ENCODE data around the gene MACROH2A2.
"Not testable (repeated sequence)": the region's sequence is repeated elsewhere in the genome, so short reads cannot be mapped to it uniquely, and the experiment has no call there.

MACROH2A2 gene

DNA sequence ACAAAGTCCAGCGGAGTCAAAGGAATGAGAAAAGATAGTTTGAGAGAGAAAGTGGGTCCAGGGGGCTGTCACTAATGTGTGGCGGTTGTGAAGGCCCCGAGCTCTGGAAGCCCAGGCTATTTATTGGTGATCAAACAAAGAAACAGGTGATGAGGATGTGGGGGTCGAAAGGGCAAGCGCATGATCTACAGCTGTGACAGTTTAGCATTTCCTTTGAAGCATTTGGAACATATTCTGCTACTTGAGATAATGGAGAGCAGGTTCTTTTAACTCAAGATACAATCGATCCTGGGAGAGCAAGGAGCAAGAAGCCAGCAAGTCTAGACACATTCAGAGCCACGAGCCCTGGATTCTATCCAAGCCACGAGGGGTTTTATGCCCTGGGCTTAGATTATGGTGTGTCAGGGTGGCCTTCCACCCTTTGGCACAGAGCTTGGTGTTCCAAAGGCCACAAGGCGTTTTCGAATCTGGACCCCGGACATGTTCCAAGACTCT is 48.5 kb downstream of the MACROH2A2 start:
- not testable (repeated sequence) for DNase-seq (ENCODE audit: low read depth)

- no peak for DNase-seq (ENCODE audit: low read depth)
Observed at GRCh38 chr10:70101668-70102067, 49.0 kb downstream of the MACROH2A2 start.

DNA sequence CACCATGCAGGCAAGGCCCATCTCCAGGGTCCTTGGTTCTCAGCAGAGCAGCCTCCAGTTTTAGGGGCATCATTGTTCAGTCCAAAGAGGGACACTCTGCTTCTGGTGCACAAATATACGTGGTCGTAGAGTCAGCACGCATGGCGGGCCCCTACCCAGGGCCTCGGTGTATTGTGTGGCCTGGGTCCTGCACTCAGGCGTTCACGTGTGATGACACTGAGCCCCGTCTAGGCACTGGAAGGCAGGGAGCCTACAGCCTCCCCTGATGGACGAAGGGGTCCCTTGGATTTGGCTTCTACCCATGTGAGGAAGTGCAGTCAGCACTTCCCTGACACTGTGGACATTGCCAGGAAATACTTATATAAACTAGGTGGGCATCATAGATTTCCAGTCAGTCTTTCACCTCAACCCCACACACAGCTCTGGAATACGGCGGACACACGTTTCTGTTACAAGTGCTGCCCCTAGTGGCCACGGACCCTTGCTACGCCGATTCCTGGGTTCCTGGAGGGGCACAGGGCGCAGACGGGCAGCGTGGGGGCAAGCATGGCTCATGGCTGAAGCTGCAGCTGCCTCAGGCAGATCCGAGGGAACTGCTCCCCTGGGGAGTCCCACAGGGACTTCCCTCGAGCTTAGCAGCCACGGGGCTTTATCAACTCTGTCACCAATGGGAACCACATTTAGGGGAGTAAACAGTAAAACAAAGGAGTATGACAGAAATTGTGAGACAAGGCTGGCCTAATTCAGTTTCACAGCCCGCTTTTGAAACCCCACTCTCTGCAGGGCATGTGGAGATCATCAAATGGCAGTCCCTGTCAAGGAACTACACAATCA is 54.5 kb downstream of the MACROH2A2 start:
- no peak for DNase-seq (ENCODE audit: low read depth)

GRCh38 chr10:70109064-70109729 is 56.6 kb downstream of the MACROH2A2 start:
- DNase-seq (ENCODE audit: low read depth): no peak

- DNase-seq (ENCODE audit: low read depth): no peak
Observed at GRCh38 chr10:70111496-70111895, 58.9 kb downstream of the MACROH2A2 start.

DNA sequence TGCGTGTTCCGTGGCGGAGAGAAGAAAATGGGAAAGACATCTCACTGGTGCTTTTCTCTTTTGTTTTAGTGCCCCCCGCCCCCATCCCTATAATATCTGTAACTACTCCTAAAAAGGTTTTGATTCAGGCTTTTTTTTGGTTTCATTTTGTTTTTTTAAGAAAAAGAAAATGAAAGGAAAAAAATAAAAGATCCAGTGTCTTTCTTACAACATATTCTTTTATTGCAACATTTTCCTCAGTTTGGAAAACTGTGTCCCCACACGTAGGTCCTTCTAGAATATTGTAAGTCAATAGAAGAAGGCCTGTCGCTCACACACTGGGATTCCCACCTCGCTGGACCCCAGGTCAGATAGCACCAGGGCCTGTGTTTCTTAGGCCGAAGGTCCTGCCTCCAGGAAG is 59.4 kb downstream of the MACROH2A2 start:
- DNase-seq (ENCODE audit: low read depth): no peak

DNA sequence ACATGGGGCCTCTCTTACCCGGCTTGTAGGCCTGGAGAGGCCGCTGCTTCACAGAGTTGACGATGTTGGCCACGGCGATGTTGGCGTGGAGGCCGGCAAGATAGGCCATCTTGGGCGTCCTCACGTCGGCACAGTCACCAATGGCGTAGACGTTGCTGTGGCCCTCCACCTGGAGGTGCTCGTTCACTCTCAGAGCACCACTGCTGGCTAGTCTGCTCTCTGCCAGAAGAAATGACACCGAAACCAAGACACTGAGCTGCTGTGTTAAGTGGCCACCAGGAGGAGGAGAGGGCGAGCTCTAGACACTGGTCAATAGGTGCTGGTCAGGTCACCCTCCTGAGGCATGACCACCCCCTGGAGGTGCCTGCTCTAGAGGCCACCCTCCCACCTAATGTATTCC is 62.3 kb downstream of the MACROH2A2 start:
- no peak for DNase-seq (ENCODE audit: low read depth)

GRCh38 chr10:70115948-70116682 is 63.5 kb downstream of the MACROH2A2 start:
- no peak for DNase-seq (ENCODE audit: low read depth)

GRCh38 chr10:70117646-70118045 is 65.0 kb downstream of the MACROH2A2 start:
- no peak for DNase-seq (ENCODE audit: low read depth)

DNA sequence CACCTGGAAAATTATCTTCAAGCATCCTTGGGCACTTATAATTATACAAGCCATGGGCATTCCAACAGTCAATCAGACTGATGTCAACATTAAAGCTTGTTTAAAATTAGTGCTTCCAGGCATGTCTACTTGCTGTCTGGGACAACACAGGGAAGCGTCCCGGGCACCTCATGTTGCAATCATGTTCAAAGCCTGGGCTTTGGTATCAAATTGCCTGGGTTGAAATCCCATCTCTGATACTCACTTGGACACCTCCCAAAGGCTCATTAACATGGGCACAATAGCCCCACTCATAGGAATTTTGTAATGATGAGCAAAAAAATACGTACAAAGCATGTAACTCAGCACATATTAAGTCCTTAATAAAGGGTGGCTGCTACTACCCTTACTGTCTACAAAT is 65.5 kb downstream of the MACROH2A2 start:
- no peak for DNase-seq (ENCODE audit: low read depth)

GRCh38 chr10:70119197-70119596 is 66.6 kb downstream of the MACROH2A2 start:
- no peak for DNase-seq (ENCODE audit: low read depth)

DNA sequence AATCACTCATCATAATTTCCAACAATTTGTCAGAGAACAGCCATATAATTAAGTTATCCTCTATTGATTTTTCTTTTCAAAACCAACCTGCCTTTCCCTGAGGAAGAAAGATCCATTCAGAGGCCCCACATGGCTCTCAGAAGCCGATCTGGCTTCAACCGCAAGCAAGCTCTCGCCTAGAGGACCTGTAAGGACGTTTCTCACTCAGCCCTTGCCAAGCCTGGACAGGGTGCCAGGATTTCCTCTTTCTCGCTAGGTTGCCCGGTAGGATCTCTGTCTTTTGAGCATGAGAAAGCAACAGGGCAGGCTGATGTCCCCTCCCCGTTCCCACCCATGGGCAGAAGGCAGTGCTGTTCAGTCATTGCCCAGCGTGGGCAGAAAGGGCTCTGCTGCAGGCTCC is 67.0 kb downstream of the MACROH2A2 start:
- no peak for DNase-seq (ENCODE audit: low read depth)

GRCh38 chr10:70120417-70120816 is 67.8 kb downstream of the MACROH2A2 start:
- DNase-seq (ENCODE audit: low read depth): no peak

GRCh38 chr10:70121281-70121949 is 68.8 kb downstream of the MACROH2A2 start:
- no peak for DNase-seq (ENCODE audit: low read depth)

DNA sequence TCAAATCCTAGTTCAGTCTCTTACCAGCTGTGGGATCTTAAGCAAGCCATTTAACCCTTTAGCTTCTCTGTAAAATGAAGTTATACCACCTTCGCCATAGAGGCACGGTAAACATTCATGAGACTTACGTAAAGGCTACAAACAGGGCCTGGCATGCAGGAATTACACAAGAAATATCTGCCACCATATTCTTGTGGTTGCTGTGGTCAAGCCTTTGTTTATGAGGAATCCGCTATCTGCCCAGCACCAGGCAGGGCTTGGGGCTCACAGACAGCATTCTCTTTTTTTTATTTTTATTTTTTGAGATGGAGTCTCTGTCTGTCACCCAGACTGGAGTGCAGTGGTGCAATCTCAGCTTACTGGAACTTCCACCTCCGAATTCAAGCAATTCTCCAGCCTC is 70.1 kb downstream of the MACROH2A2 start:
- no peak for DNase-seq (ENCODE audit: low read depth)

GRCh38 chr10:70123166-70123565 is 70.5 kb downstream of the MACROH2A2 start:
- DNase-seq (ENCODE audit: low read depth): not testable (repeated sequence)

DNA sequence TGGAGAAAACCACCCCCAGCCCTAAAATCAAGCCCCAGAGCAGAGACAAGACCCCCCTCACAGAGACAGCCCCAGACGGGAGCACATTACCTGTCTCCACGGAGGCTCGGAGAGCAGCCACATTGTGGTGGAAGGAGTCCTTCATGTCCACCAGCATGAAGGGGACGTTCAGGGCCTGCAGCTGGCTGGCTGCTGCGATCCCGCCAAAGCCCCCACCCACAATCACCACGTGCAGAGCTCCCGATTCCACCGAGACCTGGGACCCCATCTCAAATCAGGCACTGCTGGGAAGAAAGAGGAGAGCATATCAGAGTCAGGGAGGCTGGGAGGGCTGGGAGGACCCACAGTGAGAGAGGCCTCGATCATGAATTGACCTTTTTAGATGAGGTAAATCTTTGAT is 71.2 kb downstream of the MACROH2A2 start:
- no peak for DNase-seq (ENCODE audit: low read depth)

- DNase-seq (ENCODE audit: low read depth): no peak
Observed at GRCh38 chr10:70124415-70124814, 71.8 kb downstream of the MACROH2A2 start.

- no peak for DNase-seq (ENCODE audit: low read depth)
Observed at GRCh38 chr10:70124918-70125317, 72.3 kb downstream of the MACROH2A2 start.

DNA sequence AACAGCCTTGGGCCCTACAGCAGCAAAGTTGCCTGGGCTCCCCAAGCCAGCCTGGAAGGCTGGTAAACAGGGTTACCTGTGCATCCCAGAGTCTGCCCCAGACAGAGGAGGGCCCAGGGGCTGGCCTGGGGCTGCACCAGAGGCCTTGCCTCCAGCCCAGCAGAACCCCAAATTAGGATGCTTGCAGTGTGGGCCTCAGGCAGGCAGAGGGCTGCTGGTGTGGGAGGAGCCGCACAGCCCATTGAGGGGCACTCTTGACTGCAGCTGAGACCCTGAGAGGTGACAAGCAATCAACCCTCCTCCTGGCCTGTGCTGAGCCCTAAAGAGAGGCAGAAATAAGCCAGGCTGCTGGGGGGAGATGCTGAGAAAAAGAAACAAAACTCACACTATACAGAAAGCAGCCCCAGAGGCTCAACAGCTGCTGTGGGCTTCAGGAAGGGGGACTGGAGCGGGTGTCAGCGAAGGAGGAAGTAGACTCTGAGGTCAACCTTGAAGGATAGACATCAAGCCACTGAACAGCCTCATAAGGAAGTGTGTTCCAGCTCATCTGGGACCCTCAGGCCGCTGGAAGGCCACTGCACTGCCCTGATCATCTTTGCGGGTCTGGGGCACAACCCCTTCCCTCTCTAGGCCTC is 73.4 kb downstream of the MACROH2A2 start:
- no peak for DNase-seq (ENCODE audit: low read depth)

- no peak for DNase-seq (ENCODE audit: low read depth)
Observed at GRCh38 chr10:70126700-70127395, 74.2 kb downstream of the MACROH2A2 start.
